GM10248 (cell line): ENCODE data around the gene LYRM1.

ENCODE experiments used
- CTCF ChIA-PET: fragments of 300-600 bp; sonication (Branson Sonifier 250); formaldehyde crosslinking; extraction: SDS; loops from one replicate; lab custom pipeline; 2021; ENCODE audit warnings: antibody characterized with exemption; lab: Yijun Ruan, JAX
- POLR2A ChIA-PET: fragments of 350-650 bp; sonication (Branson Sonifier 250); formaldehyde crosslinking; extraction: SDS; loops from one replicate; lab custom pipeline; 2020; ENCODE audit warnings: antibody characterized with exemption; lab: Yijun Ruan, JAX
- DNase-seq: peaks from one replicate; pipeline ENCODE4 v3.0.0; 2012; ENCODE audit errors: extremely low spot score
- TF ChIP-seq, protein P1 (sequence below): IDR thresholded peaks from 2 replicates; pipeline ENCODE4 v1.5.1; 2012; ENCODE audit warnings: mild to moderate bottlenecking, low read depth; ENCODE audit errors: extremely low read depth, missing control alignments, control extremely low read depth

Gene LYRM1

DNA sequence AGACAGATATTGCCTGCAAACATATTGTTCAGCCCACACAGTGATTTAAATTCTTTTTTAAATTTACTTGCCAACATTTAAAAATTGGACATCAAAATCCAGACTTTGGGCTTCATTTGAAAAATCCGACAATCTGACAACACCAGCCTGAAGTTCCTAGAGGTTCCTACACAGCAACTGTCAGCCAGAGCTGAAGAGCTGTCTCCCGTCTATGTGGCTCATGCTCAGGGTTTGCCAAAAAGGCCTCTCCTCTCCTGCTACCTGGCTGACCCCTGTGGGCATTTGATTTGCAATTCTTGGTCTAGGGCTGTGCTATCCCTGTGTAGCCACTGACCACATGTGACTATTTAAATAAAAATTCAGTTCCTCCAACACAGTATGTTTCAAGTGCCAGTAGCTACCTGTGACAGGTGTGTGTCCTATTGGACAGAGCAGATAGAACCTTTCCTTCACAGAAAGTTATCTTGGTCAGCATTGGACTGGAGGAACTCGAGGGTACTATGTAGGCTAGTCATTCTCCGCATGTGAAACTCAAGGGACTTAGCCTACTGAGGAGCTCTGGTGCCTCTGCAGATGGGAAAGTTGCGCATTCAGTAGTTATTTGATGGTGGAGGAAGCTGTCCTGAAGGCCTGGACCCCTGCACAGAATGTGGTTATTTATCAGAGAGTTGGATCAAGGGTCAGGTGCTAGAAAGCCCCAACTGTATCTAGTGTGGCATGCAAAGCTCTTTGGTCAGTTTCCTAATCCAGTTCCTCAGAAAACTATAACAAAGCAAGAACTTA, 2.7 kb downstream of the LYRM1 start:
- POLR2A ChIA-PET = interaction anchor here (1.0 kb wide), 1 partner anchor 38 kb away, joined by 3 read pairs; no protein-coding TSS in a partner anchor

GRCh38 chr16:20903899-20904506, 3.4 kb downstream of the LYRM1 start:
- ChIA-PET POLR2A (interaction anchor here (0.6 kb wide), 1 partner anchor 1062 kb away, joined by 3 read pairs; no protein-coding TSS in a partner anchor), CTCF (interaction anchor here (2.1 kb wide), 1 partner anchor 54 kb away, joined by 14 read pairs; no protein-coding TSS in a partner anchor)
- TF ChIP-seq, protein P1, sequence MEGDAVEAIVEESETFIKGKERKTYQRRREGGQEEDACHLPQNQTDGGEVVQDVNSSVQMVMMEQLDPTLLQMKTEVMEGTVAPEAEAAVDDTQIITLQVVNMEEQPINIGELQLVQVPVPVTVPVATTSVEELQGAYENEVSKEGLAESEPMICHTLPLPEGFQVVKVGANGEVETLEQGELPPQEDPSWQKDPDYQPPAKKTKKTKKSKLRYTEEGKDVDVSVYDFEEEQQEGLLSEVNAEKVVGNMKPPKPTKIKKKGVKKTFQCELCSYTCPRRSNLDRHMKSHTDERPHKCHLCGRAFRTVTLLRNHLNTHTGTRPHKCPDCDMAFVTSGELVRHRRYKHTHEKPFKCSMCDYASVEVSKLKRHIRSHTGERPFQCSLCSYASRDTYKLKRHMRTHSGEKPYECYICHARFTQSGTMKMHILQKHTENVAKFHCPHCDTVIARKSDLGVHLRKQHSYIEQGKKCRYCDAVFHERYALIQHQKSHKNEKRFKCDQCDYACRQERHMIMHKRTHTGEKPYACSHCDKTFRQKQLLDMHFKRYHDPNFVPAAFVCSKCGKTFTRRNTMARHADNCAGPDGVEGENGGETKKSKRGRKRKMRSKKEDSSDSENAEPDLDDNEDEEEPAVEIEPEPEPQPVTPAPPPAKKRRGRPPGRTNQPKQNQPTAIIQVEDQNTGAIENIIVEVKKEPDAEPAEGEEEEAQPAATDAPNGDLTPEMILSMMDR = no peak
- no peak for DNase-seq

More for the DNA sequence above, 2.7 kb downstream of the LYRM1 start:
- no peak for DNase-seq
- TF ChIP-seq, protein P1 = no peak
- CTCF ChIA-PET = interaction anchor here (1.0 to 2.1 kb wide), 2 partner anchors 53 to 97 kb away, joined by 4 to 14 read pairs; partner anchors contain the start of genes ERI2 and REXO5

- DNase-seq = peak; percentile 30
- CTCF ChIA-PET = no interaction called here
- TF ChIP-seq, protein P1 = no peak
- POLR2A ChIA-PET = interaction anchor here (0.6 kb wide), 1 partner anchor 1063 kb away, joined by 3 read pairs; no protein-coding TSS in a partner anchor
These were observed 4.0 kb downstream of the LYRM1 start for GRCh38 chr16:20904507-20905081.

DNA sequence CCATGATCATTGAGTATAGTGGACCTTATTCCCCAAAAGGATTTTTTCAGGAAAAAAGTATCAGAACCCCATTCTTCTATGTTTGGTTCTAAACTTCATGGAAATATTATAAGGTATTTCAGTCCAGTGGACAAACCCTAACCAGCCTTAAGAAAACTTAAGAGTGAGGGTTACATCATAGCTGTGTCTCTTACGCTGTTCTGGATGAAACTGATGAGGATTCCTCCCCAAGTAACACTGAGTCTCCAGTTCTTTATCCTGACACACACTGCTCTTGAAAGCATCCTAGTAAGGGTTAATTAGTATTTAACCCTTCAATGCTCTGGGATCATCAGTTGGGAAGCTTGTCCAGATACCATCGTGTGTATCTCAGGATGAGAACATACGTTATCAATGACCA, 5.0 kb downstream of the LYRM1 start:
- DNase-seq = no peak
- CTCF ChIA-PET = no interaction called here
- POLR2A ChIA-PET = no interaction called here
- TF ChIP-seq, protein P1 = no peak

GRCh38 chr16:20906341-20907255, 6.0 kb downstream of the LYRM1 start:
- no peak for DNase-seq
- TF ChIP-seq, protein P1 = no peak
- ChIA-PET CTCF (interaction anchor here (1.7 kb wide), 1 partner anchor 58 kb away, joined by 4 read pairs; no protein-coding TSS in a partner anchor), POLR2A (no interaction called here)
